ENCODE measurements around the gene CWC22.
"Not testable (repeated sequence)": the region's sequence is repeated elsewhere in the genome, so short reads cannot be mapped to it uniquely, and the experiment has no call there.

Gene CWC22

GRCh38 chr2:180002198-180002770 lies 4.8 kb downstream of the CWC22 start:
- DNase-seq: no peak

GRCh38 chr2:180001726-180002125 lies 5.4 kb downstream of the CWC22 start:
- no peak for DNase-seq

GRCh38 chr2:180000434-180000833 lies 6.7 kb downstream of the CWC22 start:
- DNase-seq: no peak

GRCh38 chr2:179999000-179999399 lies 8.1 kb downstream of the CWC22 start:
- no peak for DNase-seq

- DNase-seq: no peak
Observed at GRCh38 chr2:179995741-179996515, 11.2 kb downstream of the CWC22 start.

- no peak for DNase-seq
Observed at GRCh38 chr2:179991344-179991743, 15.8 kb downstream of the CWC22 start.

- DNase-seq: no peak
Observed at GRCh38 chr2:179990676-179991317, 16.3 kb downstream of the CWC22 start.

GRCh38 chr2:179987916-179988315 lies 19.2 kb downstream of the CWC22 start:
- no peak for DNase-seq

- no peak for DNase-seq
Observed at GRCh38 chr2:179985163-179985820, 21.8 kb downstream of the CWC22 start.

GRCh38 chr2:179983250-179983932 lies 23.7 kb downstream of the CWC22 start:
- no peak for DNase-seq

GRCh38 chr2:179981085-179981484 lies 26.0 kb downstream of the CWC22 start:
- no peak for DNase-seq

- DNase-seq: no peak
Observed at GRCh38 chr2:179974761-179975160, 32.3 kb downstream of the CWC22 start.

GRCh38 chr2:179966778-179967394 lies 40.2 kb downstream of the CWC22 start:
- no peak for DNase-seq

- no peak for DNase-seq
Observed at GRCh38 chr2:179965291-179966258, 41.5 kb downstream of the CWC22 start.

GRCh38 chr2:179963626-179964025 lies 43.5 kb downstream of the CWC22 start:
- no peak for DNase-seq

GRCh38 chr2:179958251-179958650 lies 48.8 kb downstream of the CWC22 start:
- DNase-seq: not testable (repeated sequence)

- DNase-seq: no peak
Observed at GRCh38 chr2:179954026-179954425, 53.1 kb downstream of the CWC22 start.

GRCh38 chr2:179953359-179953758 lies 53.7 kb downstream of the CWC22 start:
- no peak for DNase-seq

- no peak for DNase-seq
Observed at GRCh38 chr2:179952658-179953057, 54.4 kb downstream of the CWC22 start.

GRCh38 chr2:179951680-179952079 lies 55.4 kb downstream of the CWC22 start:
- DNase-seq: no peak

GRCh38 chr2:179950391-179950790 lies 56.7 kb downstream of the CWC22 start:
- no peak for DNase-seq
